IPS DF 4.7 (cell line): ENCODE data around the gene ST6GALNAC3.

Experiments
- DNase-seq: peaks from one replicate; pipeline ENCODE4 v3.0.0-alpha.2; 2013; ENCODE audit warnings: low spot score; ENCODE audit errors: extremely low read depth

The ST6GALNAC3 gene

DNA sequence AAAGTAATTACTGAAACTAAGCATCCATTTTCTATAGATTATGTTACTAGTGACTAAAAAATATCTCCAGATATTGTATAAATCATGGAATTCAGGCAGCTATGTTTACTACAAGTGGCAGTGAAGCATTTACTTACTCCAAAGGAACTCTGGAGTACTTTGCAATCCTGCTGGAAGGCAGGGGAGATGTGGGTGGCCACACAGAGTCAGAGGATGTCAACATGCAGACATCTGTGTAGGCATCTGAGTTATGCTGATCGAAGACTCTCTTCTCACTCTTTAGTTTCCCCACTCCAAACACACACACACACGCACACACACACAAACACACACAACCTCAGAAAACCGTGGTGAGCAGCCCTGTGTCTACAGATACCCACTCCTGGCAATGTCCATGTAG is 112.9 kb downstream of the ST6GALNAC3 start:
- DNase-seq, result no peak

DNA sequence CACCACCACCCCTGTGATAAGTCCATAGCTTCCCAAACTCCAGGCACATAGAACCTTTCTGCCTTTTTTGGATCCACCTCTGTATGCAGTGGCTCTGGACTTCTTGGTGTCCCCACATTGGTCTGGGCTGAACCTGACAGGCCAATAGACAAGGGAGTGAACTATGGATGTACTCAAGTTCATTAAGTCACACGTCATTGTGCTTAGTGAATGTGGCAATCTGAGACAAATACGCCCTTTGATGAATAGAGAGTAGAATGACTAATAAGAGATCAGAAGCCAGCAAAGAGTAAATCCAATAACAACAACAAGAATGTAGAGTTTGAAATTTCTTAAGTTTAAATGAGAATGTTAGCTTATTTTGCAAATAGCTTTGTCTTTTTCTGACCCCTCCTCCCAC is 114.8 kb downstream of the ST6GALNAC3 start:
- no peak for DNase-seq

DNA sequence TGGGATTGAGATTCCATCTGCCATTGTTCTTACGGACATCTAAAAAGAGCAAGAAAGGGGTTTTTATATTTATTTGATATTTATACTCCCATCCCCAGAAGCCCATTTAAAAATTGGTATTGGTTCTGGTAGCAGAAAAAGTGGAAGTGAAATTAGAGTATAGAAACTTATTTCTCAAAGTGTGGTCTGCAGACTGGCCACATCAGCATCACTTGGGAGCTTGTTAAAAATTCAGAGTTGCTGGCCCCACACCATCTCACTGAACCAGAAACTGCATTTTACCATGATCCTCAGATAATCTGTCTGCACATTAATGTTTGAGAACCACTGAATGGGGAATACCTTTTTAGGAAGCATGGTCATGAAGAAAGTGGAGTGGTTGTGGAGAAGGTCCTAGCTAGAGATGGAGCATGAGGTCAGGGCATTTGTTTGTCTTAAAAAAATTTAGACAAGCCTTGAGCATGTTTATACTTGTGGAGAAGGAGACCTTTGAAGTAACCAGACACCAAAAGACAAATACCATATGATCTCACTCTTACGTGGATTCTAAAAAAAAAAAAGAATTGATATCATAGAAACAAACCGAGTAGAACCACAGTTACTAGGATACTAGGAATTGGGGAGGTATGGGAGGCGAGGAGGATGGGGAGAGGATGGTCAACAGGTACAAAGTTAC is 116.3 kb downstream of the ST6GALNAC3 start:
- no peak for DNase-seq

DNA sequence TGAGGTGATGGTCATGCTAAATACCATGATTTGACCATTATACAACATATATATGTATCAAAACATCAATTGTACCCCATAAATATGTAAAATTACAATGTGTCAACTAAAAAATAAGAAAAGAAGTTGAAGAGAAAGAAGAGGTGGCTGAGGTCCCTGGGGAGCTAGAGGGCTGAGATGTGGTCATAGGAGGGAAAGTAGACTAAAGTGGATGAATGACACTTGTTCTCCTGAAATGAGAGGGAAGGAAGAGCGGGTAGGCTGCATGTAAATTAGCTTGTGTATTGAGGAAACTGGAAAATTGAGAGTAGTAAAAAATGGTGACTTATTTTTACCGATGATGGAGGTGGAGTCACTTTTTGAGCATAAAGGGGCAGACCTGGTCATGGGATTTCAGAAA is 117.0 kb downstream of the ST6GALNAC3 start:
- no peak for DNase-seq

DNA sequence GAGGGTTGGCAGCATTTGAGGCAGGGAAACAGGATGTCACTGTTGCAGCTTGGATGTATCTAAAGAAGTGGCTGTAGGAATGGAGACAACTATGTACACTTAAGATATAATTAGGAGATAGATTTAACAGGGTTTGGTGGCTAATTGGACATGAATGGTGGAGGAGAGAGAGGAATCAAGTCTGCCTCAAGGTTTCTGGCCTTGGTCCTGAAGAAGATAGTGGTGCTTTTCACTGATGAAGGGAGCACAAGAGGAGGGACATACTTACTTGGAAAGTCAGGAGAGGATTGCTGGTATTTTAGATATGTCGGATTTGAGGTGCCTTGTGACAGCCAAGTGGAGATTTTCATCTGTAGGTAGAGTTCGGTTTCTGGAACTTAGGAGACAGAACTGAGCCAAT is 123.9 kb downstream of the ST6GALNAC3 start:
- no peak for DNase-seq

DNA sequence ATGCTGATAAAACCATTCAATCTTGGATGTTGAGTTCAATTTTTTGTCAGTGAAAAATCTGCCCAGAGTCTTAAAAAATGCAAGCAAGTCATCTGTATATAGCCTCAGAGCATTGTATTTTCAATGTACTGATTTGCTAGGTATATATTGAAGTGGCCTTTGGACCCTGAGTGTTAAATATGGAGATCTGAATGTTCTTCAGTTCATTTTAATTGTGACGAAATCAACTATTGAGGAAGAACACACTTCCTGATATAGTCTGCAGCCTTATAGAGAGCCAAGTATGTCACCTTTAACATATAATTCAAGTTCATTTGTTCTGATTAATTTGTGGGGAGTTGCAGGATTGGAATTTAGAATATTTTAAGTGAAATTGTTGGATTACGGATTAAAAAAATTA is 128.1 kb downstream of the ST6GALNAC3 start:
- DNase-seq, result no peak

DNA sequence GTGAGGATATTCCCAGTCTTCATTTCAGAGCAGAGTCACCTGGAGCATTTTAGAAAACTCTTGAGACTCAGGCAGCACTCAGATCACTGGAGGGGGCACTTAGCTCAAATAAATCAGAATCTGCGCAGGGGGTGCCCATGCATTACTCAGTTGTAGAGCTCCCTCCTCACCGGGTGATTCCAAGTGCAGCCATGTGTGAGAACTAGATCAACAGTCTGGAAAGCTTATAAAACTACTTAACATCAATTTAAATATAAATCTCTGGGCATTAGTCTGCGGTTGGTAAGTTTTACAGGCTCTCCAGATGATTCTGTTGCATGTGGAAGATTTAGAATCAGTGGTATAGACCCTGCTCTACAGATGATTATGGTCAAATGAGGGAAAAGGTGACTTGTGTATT is 128.6 kb downstream of the ST6GALNAC3 start:
- no peak for DNase-seq

DNA sequence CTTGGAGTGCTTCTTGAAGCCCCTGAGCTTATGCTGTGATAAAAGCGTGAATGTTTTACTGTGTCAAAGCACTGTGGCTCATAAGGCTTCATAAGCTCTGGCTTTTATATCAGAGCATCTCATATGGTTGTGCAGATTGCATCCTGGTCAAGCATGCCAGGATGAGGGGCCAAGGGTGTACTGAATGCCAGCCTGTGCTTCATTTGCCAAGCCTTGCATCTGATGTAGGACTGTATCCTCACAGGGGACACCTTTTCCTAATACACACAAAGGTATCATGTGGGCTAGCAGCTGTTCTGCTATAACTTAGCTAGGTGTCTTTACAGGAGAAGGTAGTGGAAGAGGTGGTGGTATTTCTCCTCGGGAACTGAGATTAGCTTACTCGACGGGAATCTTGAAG is 134.7 kb downstream of the ST6GALNAC3 start:
- DNase-seq, result no peak

DNA sequence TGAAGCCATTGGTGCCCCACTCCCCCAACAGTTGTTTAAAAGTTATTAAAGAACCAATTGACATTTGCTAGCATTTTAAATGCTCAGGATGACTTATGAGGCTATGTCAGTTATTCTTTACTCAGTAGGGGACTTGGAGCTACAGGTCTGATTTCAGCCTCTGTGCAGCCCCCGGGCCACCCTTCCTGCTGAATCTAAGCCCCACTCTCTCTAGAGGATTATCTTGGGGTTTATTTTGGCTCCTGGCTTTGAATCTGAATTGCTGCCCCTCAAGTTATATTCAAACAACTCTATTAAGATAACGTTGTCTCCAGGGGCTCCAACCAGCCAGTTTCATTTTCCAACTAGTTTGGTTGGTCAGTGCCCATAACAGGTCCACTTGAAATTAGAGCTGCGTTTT is 135.1 kb downstream of the ST6GALNAC3 start:
- no peak for DNase-seq

DNA sequence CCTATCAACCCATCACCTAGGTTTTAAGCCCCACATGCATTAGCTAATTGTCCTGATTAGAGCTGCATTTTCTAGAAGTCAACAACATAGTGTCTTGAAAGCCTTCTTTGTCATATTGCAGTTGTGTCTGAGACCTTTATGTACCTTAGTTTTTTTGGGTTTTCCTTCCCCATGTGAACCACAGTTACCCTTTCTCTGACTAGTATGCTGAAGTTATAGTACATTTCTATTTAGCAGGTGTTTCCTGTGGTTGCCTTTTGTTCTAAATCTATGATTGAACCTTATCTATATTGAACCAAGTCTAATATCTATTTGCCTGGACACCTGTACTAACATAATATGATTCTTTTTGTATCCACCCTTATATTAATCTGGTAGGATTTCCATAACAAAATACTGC is 135.6 kb downstream of the ST6GALNAC3 start:
- DNase-seq, result no peak

DNA sequence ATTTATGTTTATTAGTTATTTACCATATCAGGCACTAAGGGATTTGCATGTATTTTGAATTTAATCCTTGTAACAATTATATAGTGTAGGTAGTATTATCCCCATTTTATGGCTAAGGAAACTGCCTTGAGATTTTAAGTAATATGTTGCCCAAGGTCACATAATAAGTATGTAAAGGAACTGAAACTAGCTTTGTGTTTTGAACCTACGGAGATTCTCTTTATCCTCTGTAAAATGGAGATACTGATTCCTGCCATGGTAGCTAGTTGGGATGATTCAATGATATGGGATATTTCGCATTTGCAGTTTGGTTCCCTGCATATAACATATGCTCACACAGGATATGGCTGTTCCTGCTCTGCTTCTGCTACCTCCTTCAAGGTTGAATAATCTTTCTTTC is 144.3 kb downstream of the ST6GALNAC3 start:
- DNase-seq, result no peak

DNA sequence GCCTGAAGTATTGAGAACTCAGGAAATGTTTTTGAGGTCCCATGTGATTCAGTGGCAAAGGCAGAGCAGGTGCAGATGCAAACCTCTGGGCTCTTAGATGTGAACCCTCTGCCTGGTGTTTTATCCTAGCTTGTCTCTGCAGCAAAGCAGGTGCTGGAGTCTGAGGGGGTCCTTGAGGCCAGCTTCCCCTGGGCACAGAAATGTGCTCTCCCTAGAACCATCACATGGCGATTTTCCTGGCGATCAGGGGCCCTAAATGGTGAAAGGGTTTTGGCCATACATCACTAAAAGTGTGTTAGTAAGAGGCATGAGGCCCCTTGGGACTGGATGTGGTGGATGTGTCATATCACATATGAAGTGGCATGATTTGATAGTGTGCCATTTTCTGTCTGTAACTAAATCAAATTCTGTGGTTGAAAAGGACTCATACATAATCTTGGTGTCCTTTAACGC is 144.8 kb downstream of the ST6GALNAC3 start:
- no peak for DNase-seq

DNA sequence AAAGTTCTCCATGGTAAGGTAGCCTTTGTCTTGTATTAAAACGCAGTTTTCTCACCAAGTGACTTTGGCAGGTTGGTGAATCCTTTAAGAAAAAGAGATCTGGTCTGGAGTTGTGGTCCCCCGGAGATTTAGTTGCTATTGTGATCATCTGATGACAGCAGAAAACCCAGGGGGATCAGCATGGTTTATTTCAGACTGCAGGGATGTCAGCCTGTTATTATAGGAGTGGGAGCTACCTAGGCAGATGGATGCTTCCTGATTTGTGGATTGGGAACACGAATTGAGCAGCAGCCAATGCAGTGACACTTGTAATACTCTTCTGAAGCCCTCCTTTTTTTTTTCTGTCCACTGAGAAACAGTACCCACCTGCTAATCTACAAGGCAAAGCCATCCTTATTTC is 150.2 kb downstream of the ST6GALNAC3 start:
- no peak for DNase-seq

DNA sequence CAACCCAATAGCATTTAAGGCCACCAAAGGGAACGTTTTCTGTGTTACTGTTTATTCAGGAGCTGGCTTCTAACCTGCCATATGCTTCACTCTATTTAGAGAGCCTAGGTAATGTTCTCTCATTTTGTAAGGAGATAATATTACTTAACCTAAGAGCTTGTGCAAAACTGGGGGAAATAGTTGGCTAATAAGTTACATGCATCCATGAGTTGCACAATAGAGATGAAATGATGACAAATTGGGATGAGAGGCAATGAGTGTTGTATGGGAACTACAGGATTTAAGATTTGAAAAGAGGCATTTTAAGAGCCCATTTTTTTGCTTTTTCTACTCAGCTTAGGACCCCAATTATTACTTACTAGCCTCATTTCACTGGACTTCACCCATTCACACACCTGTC is 151.0 kb downstream of the ST6GALNAC3 start:
- DNase-seq, result no peak

DNA sequence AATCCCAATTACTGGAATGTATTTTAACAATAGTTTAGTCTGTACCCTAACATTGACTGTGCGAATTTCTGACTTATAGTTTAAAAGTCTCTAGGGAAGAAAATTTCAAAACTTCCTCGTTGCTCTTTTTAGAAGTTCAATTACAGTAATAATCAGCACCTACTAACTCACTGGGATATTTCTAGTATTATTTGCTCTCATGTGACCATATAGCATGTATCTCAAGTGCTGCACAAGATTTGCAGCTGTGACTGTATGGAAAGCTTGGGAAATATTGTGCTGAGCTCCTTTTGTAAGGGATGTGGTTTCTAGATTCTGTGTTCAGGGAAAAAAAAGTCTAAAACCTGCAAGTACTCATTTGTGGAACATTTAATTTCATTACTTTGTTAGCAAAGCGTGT is 153.1 kb downstream of the ST6GALNAC3 start:
- DNase-seq, result no peak

DNA sequence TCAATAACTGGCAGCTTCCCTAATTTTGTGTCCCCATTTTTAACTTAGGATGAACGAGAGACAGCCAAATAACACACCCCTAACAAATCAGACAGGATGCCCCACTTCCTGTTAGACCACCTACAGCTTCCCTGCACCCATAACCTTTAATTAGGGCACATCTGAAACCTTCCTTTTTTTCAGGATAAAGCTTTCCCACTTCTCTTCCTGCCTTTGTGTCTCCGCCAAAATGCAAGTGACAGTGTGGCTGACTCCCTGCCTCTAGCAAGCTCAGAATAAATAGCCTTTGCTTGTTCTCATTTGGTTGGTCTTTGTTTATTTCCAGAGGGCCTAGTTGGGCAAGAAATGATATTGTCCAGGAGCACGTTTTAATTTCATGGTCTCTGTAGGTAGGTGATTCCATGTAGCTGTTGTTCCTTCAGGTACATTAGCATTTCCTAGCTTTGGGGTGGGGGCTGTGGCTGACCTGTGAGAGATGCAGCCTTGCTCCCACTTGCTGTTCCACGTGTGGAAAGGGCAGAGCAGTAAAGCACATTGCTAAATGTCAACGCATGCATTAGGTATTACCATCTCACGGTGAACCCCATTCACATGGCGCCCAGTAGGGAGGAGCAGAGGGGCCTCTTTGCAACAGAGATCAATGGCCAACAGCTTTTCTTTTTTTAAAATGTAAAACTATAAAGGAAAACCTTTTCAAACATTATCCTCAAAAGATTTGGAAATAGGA is 154.9 kb downstream of the ST6GALNAC3 start:
- no peak for DNase-seq

DNA sequence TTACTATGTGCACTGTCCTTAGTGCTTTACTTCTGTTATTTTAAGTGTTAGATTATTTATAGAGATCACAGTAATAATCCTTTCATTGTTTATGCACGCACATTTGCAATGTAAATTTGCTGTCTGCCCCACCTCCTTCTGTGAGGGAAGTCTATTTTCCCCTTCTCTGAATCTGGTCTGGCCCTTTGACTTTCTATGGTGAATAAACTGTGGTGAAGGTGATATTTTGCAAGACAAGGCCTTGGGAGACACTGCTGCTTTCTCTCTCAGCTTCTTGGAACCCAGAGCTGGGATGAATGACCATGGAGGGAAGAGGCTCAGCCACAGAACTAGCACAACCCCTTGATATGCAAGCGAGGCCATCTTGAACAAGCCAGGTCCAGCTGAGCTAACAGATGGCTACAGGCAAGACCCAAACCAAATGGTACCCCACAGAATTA is 156.3 kb downstream of the ST6GALNAC3 start:
- DNase-seq, result peak; percentile 56

DNA sequence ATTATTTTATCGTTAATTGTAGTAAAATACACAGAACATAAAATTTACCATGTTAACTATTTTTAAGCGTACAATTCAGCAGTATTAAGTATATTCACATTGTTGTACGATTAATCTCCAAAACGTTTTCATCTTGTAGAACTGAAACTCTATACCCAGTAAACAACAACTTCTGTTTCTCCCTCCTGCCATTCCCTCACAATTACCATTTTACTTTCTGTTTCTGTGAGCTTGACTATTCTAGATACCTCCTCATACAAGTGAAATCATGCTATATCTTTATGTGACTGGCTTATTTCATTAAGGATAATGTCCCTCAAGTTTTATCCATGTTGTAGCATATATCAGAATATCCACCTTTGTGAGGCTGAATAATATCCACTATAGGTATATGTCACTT is 156.8 kb downstream of the ST6GALNAC3 start:
- DNase-seq, result no peak

DNA sequence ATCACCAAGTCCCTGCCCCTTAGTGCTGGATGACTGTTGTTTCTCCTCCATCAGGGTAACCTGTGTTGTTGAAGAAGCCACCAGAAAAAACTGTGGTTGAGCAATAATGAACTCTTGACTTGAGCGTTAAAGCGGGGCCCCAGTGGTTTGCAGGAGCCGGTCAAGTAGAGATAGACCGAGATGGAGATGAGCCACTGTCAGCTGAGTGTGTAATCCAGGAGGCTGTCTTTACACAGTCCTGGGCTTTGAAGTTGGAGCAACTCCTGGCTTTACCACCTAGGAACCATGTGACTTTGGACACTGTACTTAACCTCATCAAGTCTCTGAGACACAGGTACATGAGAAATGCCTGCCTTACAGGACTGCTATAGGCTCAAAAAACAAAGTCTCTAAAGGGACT is 158.1 kb downstream of the ST6GALNAC3 start:
- no peak for DNase-seq

DNA sequence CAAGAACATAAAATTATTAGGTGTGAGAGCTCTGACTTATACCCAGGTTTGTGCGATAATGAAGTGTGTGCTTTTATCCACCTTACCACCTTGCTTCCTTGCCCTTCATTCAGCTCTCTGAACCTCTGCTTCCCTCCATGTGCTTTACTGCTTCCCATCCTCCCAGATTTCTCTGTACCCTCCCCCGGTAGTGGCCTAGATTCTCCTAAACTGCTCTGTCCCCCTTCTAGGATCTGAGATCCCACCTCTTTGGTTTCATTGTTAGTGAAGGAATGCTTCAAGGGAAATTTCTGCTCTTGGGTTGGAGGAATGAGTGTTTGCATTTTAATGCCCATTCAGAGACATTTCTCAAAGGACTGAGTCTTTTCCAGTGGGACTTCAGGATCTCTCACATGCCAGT is 159.5 kb downstream of the ST6GALNAC3 start:
- DNase-seq, result no peak

DNA sequence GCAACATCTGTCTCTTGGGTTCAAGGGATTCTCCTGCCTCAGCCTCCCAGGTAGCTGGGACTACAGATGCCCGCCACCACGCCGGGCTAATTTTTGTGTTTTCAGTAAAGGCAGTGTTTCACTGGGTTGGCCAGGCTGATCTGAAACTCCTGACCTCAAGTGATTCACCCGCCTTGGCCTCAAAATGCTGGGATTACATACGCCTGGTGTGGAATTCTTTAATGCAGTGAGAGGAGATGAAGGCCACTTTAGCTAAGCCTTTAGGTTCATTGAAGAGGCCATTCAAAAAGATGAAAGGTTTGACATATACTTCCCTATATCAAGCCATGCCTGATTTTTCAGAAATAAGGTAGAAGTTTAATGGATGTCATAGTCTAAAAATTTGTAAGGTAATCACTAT is 162.7 kb downstream of the ST6GALNAC3 start:
- no peak for DNase-seq

DNA sequence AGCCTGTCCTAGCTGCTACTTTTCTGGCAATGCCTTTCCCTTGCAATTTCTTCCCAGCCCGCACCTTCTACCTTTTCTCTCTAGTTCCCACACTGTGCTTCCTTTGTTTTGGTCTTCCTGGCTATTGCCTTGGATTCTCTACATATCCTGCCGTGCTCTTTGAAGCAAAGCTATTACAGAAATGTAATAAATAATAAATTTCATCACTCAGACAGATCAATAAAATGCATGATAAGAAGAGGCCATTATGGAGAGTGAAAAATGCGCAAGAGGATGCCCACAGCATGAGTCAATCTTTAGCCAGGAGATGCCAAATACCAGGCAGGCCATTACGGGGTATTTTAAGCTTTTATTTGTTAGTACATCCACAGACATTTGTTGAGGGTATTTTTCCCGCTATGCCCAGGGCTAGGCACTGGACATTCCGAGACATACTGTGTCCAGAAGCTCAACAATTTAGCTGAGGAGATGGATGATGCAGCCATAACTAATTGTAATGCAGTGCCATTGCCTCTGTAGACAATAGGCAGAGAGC is 163.6 kb downstream of the ST6GALNAC3 start:
- DNase-seq, result no peak

DNA sequence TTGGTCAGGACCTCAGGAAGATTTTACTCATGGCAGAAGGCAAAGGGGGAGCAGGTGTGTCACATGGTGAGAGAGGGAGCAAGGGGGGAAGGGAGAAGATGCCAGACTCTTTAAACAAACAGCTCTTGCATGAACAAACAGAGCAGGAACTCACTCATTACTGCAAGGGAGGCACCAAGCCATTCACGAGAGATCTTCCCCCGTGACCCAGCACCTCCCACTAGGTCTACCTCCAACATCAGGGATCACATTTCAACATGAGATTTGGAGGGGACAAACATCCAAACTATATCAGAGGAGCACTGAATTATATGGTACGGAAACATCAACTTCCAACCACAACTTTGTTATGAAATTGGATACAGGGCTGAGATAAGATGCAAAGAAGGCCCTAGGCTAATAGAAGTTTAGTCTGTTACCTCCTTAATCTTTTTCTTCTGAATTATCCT is 164.9 kb downstream of the ST6GALNAC3 start:
- DNase-seq, result no peak
